ENCODE measurements around the gene EBP.
"Not testable (repeated sequence)": the region's sequence is repeated elsewhere in the genome, so short reads cannot be mapped to it uniquely, and the experiment has no call there.

Gene EBP

DNA sequence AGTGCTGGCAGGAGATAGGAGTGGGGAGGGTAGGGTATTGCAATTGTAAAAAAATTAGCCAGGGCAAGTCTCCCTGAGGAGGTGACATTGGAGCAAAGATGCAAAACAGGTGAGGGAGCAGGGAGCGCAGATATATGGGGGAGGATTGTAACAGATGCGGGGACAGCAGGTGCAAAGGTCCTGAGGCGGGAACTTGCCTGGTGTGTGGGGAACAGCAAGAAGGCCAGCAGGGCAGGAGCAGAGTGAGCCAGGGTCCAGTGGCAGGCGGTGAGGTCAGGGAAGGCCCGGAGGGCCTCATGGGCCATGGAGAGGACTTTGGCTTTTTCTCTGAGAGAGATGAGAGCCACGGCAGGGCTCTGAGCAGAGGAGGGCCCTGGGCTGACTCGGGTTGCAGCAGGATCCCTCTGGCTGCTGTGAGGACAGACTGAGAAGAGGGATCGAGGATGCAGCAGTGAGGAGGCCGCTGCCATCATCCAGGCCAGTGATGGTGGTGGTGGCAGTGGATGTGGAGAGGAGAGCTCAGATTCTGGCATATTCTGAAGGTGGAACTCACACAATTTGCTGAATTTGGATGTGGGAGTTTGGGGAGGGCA, 6.6 kb upstream of the EBP start:
- no peak for DNase-seq (ENCODE audit: low spot score)
- TF ChIP-seq, protein P1, sequence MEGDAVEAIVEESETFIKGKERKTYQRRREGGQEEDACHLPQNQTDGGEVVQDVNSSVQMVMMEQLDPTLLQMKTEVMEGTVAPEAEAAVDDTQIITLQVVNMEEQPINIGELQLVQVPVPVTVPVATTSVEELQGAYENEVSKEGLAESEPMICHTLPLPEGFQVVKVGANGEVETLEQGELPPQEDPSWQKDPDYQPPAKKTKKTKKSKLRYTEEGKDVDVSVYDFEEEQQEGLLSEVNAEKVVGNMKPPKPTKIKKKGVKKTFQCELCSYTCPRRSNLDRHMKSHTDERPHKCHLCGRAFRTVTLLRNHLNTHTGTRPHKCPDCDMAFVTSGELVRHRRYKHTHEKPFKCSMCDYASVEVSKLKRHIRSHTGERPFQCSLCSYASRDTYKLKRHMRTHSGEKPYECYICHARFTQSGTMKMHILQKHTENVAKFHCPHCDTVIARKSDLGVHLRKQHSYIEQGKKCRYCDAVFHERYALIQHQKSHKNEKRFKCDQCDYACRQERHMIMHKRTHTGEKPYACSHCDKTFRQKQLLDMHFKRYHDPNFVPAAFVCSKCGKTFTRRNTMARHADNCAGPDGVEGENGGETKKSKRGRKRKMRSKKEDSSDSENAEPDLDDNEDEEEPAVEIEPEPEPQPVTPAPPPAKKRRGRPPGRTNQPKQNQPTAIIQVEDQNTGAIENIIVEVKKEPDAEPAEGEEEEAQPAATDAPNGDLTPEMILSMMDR (IDR thresholded peaks at IDR 0.05; ENCODE audit: extremely low read depth, missing control alignments), result no peak

DNA sequence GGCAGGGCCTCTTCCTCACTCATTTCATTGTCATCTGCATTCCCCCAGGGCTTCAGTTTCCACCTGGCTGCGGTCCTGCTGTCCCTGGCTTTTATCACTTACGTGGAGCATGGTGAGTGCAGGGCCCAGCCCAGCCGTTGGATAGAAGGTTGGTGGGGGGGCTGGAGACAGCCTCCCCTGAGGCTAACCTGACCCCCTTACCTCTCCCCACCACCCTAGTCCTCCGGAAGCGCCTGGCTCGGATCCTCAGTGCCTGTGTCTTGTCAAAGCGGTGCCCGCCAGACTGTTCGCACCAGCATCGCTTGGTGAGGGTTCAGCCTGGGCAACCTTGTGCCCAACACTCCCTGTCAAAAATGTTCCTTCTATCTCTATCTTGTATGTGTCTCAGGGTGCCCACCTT, 5.8 kb upstream of the EBP start:
- TF ChIP-seq, protein P1 (IDR thresholded peaks at IDR 0.05; ENCODE audit: extremely low read depth, missing control alignments), result no peak
- no peak for DNase-seq (ENCODE audit: low spot score)

DNA sequence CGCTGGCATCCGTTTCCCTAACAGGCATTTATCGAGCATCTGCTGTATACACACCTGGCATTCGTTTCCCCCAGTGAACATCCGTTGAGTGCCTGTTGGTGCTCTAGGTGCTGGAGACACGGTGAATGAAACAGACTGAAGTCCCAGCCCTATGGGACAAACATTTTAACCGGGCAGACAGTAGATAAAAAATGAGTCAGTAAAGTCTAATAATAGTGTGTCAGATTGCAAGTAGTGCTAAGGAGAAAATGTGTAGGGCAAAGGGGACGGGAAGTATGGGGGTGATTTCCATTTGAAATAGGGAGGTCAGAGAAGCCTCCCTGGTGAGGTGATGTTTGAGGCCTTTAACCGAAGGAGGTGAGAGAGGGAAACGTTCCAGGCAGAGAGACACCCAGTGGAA, 5.3 kb upstream of the EBP start:
- no peak for DNase-seq (ENCODE audit: low spot score)
- TF ChIP-seq, protein P1 (IDR thresholded peaks at IDR 0.05; ENCODE audit: extremely low read depth, missing control alignments), result no peak

DNA sequence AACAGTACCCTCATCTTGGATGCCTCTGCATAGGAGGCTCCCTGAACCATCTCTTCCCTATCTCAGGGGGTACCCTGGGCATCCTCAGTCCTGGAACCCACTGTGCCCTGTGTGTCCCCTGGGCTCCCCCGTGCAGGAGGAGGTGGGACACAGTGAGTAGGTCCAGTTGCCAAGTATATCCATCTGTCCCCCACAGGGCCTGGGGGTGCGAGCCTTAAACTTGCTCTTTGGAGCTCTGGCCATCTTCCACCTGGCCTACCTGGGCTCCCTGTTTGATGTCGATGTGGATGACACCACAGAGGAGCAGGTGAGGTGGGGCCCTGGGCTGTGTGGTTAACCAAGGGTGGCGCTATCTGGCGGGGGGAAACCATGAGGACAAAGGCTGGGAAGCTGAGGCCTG, 4.6 kb upstream of the EBP start:
- TF ChIP-seq, protein P1 (IDR thresholded peaks at IDR 0.05; ENCODE audit: extremely low read depth, missing control alignments), result no peak
- no peak for DNase-seq (ENCODE audit: low spot score)

DNA sequence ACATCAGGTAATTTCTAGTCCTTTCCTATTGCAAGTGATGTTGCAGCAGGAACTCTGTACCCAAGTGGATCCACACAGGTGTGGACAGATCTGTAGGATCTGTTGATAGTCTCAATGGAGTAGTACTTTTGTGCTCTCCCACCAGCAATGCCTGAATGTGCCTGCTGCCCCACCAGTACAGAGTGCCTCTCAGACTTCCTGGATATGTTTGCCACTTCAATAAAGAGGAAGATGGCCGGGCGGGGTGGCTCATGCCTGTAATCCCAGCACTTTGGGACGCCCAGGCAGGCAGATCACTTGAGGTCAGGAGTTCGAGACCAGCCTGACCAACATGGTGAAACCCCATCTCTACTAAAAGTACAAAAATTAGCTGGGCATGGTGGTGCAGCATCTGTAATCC, 2.1 kb upstream of the EBP start:
- DNase-seq (ENCODE audit: low spot score), result not testable (repeated sequence)

DNA sequence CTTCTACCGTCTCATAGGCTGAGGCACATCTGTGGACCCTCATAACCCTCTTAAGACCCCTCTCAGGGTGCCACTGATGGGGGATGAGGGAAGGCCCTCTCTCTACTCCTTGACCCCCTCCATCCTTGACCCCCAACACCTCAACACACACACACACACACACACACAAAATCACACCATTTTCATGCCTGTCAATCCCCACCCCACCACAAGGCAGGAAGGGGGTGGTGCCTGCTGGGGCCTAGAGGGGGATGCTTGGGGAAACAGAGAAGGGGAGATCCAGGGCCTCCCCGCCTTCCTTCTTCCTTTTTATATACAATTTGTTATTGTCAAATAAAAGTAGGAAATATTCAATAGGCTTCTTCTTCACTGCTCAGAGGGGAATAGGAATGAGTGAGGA, 1.2 kb upstream of the EBP start:
- TF ChIP-seq, protein P1 (IDR thresholded peaks at IDR 0.05; ENCODE audit: extremely low read depth, missing control alignments), result no peak
- DNase-seq (ENCODE audit: low spot score), result no peak

DNA sequence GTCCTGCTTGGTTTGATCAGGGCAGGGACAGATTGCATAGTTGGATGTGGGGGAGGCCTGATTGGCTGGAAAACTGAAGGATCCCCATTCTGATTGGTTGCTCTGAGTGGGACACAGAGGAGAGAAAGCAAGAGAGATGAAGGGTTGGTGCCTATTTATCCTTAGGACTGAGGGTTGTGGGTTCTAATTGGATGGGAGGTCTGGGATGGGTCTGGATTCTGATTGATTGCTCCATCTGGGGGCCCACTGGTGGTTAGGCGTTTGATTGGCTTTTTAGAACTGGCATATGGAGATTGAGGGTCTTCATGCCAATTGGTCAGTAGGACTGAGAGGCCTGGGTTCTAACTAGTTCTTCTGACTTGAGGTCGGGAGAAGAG, 644 bp upstream of the EBP start:
- TF ChIP-seq, protein P1 (IDR thresholded peaks at IDR 0.05; ENCODE audit: extremely low read depth, missing control alignments), result no peak
- no peak for DNase-seq (ENCODE audit: low spot score)

DNA sequence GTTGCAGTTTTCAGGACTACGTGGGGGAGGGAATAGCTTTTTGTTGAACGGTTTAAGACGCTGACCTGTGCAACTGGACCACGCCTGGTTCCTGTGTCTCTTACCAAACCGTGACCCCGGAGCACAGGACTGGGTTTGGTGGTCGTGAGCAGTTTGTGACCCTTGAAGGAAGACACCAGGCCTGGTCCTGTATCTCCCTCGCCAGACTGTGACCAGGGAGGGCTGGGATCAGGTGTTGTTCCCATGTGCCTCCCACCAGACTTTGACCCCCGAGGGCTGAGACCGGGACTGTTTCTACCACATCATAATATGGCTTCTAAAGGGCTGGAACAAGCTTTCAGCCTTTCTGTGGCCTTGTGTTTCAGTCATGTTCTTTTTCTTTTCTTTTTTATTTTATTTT, 683 bp downstream of the EBP start:
- no peak for DNase-seq (ENCODE audit: low spot score)
- TF ChIP-seq, protein P1 (IDR thresholded peaks at IDR 0.05; ENCODE audit: extremely low read depth, missing control alignments), result no peak
